Muscle of leg (tissue), 11 donors: Measurements from ENCODE around the gene PIWIL4. TPM values are rescaled to one million over a fixed set of nuclear protein-coding genes. Genes with fewer than 3 reads are reported as not detected.
A peak's percentile ranks its signal among the peaks of the same experiment; 100 is the strongest.
"Not testable (repeated sequence)": the region's sequence is repeated elsewhere in the genome, so short reads cannot be mapped to it uniquely, and the experiment has no call there.

Experiments
- DNase-seq: peaks from one replicate; pipeline ENCODE4 v3.0.0; 2013
- H3K27ac ChIP-seq: one replicate; pipeline ENCODE4 v1.5.1; 2013; ENCODE audit warnings: mild to moderate bottlenecking, low read length, control low read depth
- H3K27me3 ChIP-seq: one replicate; pipeline ENCODE4 v1.6.1; 2013; ENCODE audit warnings: low read length; ENCODE audit not compliant: control insufficient read depth, insufficient read depth
- H3K36me3 ChIP-seq: one replicate; pipeline ENCODE4 v1.6.1; 2013; ENCODE audit warnings: low read length; ENCODE audit not compliant: control insufficient read depth, insufficient read depth
- H3K4me1 ChIP-seq: one replicate; pipeline ENCODE4 v1.6.1; 2013; ENCODE audit warnings: low read length; ENCODE audit not compliant: control insufficient read depth, insufficient read depth
- H3K4me3 ChIP-seq: one replicate; pipeline ENCODE4 v1.5.1; 2013; ENCODE audit warnings: low read length, control low read depth
- H3K9me3 ChIP-seq: replicated peaks from 2 replicates; pipeline ENCODE4 v1.6.1; 2013; ENCODE audit warnings: low read depth, low read length; ENCODE audit not compliant: control insufficient read depth
- WGBS: methylation state at CpG from one replicate; pipeline ENCODE4 v1.1.5; 2013; ENCODE audit warnings: missing lambda C conversion rate; ENCODE audit not compliant: insufficient coverage; 5-methylcytosine and 5-hydroxymethylcytosine counted together
- polyA plus RNA-seq, 8 donors: library from polyadenylated mRNA; unstranded; fragments of 120-200 nt; gene quantifications; one replicate each; pipeline versions ENCODE4 v1.2.1 to v1.2.3, GENCODE V29; 2013; ENCODE audit warnings: inconsistent platforms in 1 of 8, low replicate concordance in 1 of 8; ENCODE audit not compliant: insufficient read length in 8 of 8, insufficient read depth in 1 of 8
- total RNA-seq: library from RNA; stranded (reverse); fragments of 120-200 nt; gene quantifications from one replicate; pipeline ENCODE4 v1.2.4, GENCODE V29; 2013

The PIWIL4 gene
- total and polyA plus RNA-seq, 9 donors = 2.6 to 5.2 (median 3.6) TPM

DNA sequence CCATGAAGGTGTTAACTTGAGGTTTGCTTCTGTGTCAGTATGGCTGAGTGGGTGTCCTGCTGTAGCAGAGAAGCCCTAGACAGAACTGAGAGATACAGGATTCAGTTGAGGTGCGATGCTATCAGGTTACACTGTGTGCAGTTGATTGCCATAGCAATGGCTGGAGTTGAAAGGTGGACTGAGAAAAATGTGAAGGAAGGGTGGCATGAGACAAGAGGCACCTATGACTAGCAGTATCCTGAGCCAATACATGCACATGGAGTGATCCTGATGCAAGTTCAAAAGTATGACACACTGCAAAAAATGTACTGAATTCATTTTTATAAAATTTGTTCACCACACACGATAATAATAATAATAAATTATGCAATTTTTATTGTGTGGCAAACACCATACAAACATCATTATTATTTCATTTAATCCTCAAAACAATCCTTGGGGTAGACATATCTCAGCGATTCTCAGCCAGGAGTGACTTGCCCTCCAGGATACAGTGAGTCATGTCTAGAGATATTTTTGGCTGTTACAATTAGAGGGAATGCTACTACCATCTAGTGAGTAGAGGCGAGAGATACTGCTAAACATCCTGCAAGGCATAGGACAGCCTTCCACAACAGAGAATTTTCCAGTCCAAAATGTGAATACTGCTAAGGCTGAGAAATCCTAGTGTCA, 3.9 kb upstream of the PIWIL4 start:
- peak; percentile 54 for DNase-seq
- no peaks in the 10 kb centered on the region for H3K9me3 ChIP-seq
- no peak overlapping the region for H3K27ac ChIP-seq
- no peaks in the 10 kb centered on the region for H3K27me3 ChIP-seq
- no peaks in the 10 kb centered on the region for H3K36me3 ChIP-seq
- no peaks in the 10 kb centered on the region for H3K4me1 ChIP-seq
- 61% methylated on average over 1 of the region's 4 CpGs for WGBS
- H3K4me3 ChIP-seq = no peak overlapping the region

DNA sequence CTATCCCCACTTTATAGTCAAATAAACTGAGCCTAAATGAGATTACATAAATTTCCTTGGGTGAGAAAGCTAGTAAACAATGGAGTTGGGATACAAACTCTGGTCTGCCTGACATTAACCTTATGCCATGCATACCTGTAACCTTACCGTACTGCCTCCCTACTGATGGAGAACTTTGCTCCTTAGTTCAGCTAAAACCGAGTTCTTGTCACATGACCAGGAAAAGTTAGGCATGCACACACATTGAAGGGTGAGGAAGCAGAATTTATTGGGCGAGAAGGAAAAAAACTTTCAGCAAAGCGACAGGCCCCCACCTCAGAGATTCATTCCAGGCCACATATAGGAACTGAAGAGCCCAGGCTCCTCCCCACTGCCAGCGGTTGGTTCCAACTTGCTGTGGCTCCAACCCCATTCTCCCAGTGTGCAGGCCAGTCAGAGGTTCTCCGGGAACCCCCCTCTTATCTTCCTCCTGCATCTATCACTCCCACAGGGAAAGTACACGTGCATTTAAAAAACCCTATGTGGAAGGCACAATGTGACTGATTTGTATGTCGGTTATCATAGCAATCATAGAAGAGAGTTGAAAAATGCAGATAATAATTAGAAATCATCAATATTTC, 3.2 kb upstream of the PIWIL4 start:
- no peak for DNase-seq
- H3K4me3 ChIP-seq = no peak overlapping the region
- no peak overlapping the region for H3K27ac ChIP-seq
- H3K9me3 ChIP-seq = no peaks in the 10 kb centered on the region
- WGBS = 65% methylated on average over 4 of the region's 8 CpGs
- H3K36me3 ChIP-seq = no peaks in the 10 kb centered on the region
- H3K27me3 ChIP-seq = no peaks in the 10 kb centered on the region
- no peaks in the 10 kb centered on the region for H3K4me1 ChIP-seq

- Histone ChIP-seq H3K9me3 (no peaks in the 10 kb centered on the region), H3K4me1 (no peaks in the 10 kb centered on the region), H3K27ac (no peak overlapping the region), H3K4me3 (no peak overlapping the region), H3K27me3 (no peaks in the 10 kb centered on the region), H3K36me3 (no peaks in the 10 kb centered on the region)
- 100% methylated on average over 2 of the region's 5 CpGs for WGBS
- DNase-seq = no peak
These were observed 1.0 kb downstream of the PIWIL4 start for GRCh38 chr11:94568200-94568599.

DNA sequence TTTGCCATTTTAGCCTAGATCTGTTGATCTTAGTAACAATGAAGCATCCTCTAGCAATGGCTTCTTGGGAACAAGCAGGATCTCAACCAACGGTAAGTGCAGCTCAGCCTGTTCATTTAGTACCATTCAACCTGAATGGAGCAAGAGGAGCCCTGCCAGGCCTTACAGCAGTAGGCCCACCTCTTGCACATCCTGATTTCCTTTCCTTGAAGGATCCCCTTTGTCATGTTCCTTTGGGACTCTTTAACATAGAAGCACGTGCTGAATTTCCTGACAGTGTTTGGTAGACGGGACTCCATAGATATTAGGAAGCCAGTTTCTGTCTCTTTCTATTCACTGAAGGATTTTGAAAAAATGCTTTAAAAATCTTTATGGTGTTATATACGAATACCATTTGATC, 1.5 kb downstream of the PIWIL4 start:
- H3K4me1 ChIP-seq = no peaks in the 10 kb centered on the region
- no peaks in the 10 kb centered on the region for H3K36me3 ChIP-seq
- H3K27ac ChIP-seq = no peak overlapping the region
- WGBS = 92% methylated on average over 1 of the region's 4 CpGs
- no peak for DNase-seq
- no peak overlapping the region for H3K4me3 ChIP-seq
- H3K27me3 ChIP-seq = no peaks in the 10 kb centered on the region
- no peaks in the 10 kb centered on the region for H3K9me3 ChIP-seq

DNA sequence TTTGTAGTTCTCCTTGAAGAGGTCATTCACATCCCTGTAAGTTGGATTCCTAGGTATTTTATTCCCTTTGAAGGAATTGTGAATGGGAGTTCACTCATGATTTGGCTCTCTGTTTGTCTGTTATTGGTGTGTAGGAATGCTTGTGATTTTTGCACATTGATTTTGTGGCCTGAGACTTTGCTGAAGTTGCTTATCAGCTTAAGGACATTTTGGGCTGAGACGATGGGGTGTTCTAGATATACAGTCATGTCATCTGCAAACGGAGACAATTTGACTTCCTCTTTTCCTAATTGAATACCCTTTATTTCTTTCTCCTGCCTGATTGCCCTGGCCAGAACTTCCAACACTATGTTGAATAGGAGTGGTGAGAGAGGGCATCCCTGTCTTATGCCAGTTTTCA, 5.8 kb downstream of the PIWIL4 start:
- H3K9me3 ChIP-seq, H3K27ac ChIP-seq, H3K4me1 ChIP-seq, H3K27me3 ChIP-seq, H3K4me3 ChIP-seq, H3K36me3 ChIP-seq, DNase-seq: not testable (repeated sequence)
- WGBS = no CpG with 5 or more reads among the region's 2 CpGs

- 63% methylated on average over 6 of the region's 13 CpGs for WGBS
- no peak overlapping the region for H3K4me3 ChIP-seq
- H3K27ac ChIP-seq = no peak overlapping the region
- H3K27me3 ChIP-seq = no peaks in the 10 kb centered on the region
- no peaks in the 10 kb centered on the region for H3K9me3 ChIP-seq
- no peaks in the 10 kb centered on the region for H3K4me1 ChIP-seq
- no peaks in the 10 kb centered on the region for H3K36me3 ChIP-seq
- no peak for DNase-seq
These were observed 7.2 kb downstream of the PIWIL4 start for GRCh38 chr11:94574193-94574961.

- no peaks in the 10 kb centered on the region for H3K9me3 ChIP-seq
- H3K36me3 ChIP-seq = no peaks in the 10 kb centered on the region
- H3K27ac ChIP-seq = no peak overlapping the region
- H3K4me3 ChIP-seq = no peak overlapping the region
- H3K27me3 ChIP-seq = no peaks in the 10 kb centered on the region
- no peaks in the 10 kb centered on the region for H3K4me1 ChIP-seq
- no peak for DNase-seq
- no CpG with 5 or more reads among the region's 5 CpGs for WGBS
These were observed 9.1 kb downstream of the PIWIL4 start for GRCh38 chr11:94576306-94576705.

- Histone ChIP-seq H3K9me3 (no peaks in the 10 kb centered on the region), H3K27ac (no peak overlapping the region), H3K4me3 (no peak overlapping the region), H3K36me3 (no peaks in the 10 kb centered on the region), H3K27me3 (no peaks in the 10 kb centered on the region), H3K4me1 (no peaks in the 10 kb centered on the region)
- 60% methylated on average over 1 of the region's 3 CpGs for WGBS
- no peak for DNase-seq
These were observed 10.7 kb downstream of the PIWIL4 start for GRCh38 chr11:94577841-94578240.

- H3K36me3 ChIP-seq = no peaks in the 10 kb centered on the region
- H3K9me3 ChIP-seq = no peaks in the 10 kb centered on the region
- no peak overlapping the region for H3K27ac ChIP-seq
- H3K4me1 ChIP-seq = no peaks in the 10 kb centered on the region
- no peak overlapping the region for H3K4me3 ChIP-seq
- no peaks in the 10 kb centered on the region for H3K27me3 ChIP-seq
- WGBS = no CpG with 5 or more reads among the region's 1 CpG
- DNase-seq = no peak
These were observed 14.8 kb downstream of the PIWIL4 start for GRCh38 chr11:94581926-94582325.

GRCh38 chr11:94583213-94583865, 16.2 kb downstream of the PIWIL4 start:
- WGBS = no CpG with 5 or more reads among the region's 4 CpGs
- Histone ChIP-seq H3K4me3 (no peak overlapping the region), H3K27me3 (no peaks in the 10 kb centered on the region), H3K9me3 (no peaks in the 10 kb centered on the region), H3K36me3 (no peaks in the 10 kb centered on the region), H3K4me1 (no peaks in the 10 kb centered on the region), H3K27ac (no peak overlapping the region)
- no peak for DNase-seq
